ENCODE results near the gene LINGO4. TPM values are rescaled to one million over a fixed set of nuclear protein-coding genes. Genes with fewer than 3 reads are reported as not detected.

Gene LINGO4
- total and polyA plus RNA-seq, 2 of the 13 experiments (the other 11 are each of a cell fraction or from before 2014, with no cell fraction given), result 0.02 to 0.05 TPM

DNA sequence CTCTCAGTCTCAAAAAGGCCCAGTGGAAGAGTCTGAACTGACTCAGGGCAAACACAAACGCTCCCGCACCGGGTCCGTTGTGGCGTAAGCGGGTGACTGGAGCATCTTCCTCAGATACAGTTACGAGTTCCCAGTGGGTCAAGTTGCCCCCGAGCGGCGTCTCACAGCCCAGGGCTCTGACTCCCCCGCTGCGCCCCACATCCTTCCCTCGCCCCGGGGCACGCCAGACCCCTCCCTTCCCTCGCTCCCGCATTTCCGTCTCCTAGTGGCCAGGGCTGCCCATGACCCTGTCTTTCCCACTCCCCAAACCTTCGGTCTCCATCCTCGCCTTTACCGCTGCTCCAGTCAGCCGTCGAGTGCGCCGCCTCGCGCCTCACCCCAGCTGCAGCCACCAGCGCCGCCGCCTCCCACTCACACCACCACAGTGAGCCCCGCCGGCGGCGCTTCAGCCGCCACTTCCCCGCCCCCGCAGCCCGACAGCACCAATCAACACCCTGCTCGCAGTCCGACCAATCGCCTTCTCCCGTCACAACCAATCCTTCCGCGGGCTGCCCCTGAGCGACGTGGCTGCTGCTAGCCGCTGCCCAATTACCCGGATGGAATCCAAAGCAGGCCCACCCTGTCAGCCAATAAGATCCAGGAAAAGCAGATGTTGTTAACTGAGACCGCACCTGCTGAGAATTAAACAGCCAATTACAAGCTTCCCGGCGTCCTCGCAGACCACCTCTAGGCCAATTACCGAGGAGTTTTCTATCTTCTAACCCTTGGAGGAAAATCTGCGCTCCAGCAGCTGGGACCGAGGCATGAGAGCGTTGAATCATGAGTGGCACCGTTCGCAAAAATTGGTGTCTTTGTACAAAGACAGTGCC, 14.9 kb downstream of the LINGO4 start, which contains the start of gene TDRKH (continued):
- peak; percentile 78 for TF ChIP-seq GFI1 (CRISPR knock-in tag; IDR thresholded peaks at IDR 0.05; ENCODE audit: borderline replicate concordance)
- TF ChIP-seq ZNF180 (CRISPR knock-in tag; IDR thresholded peaks at IDR 0.05; ENCODE audit: borderline replicate concordance, low read depth), result no peak
- TF ChIP-seq YEATS2 (CRISPR knock-in tag; IDR thresholded peaks at IDR 0.05; ENCODE audit: borderline replicate concordance), result peak; percentile 60
- TF ChIP-seq, protein P1, sequence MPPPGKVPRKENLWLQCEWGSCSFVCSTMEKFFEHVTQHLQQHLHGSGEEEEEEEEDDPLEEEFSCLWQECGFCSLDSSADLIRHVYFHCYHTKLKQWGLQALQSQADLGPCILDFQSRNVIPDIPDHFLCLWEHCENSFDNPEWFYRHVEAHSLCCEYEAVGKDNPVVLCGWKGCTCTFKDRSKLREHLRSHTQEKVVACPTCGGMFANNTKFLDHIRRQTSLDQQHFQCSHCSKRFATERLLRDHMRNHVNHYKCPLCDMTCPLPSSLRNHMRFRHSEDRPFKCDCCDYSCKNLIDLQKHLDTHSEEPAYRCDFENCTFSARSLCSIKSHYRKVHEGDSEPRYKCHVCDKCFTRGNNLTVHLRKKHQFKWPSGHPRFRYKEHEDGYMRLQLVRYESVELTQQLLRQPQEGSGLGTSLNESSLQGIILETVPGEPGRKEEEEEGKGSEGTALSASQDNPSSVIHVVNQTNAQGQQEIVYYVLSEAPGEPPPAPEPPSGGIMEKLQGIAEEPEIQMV (CRISPR knock-in tag; IDR thresholded peaks at IDR 0.05; ENCODE audit: low read depth), result no peak
- TF ChIP-seq TBX2 (CRISPR knock-in tag; IDR thresholded peaks at IDR 0.05; ENCODE audit: borderline replicate concordance), result peak; percentile 88
- TF ChIP-seq, protein P2, sequence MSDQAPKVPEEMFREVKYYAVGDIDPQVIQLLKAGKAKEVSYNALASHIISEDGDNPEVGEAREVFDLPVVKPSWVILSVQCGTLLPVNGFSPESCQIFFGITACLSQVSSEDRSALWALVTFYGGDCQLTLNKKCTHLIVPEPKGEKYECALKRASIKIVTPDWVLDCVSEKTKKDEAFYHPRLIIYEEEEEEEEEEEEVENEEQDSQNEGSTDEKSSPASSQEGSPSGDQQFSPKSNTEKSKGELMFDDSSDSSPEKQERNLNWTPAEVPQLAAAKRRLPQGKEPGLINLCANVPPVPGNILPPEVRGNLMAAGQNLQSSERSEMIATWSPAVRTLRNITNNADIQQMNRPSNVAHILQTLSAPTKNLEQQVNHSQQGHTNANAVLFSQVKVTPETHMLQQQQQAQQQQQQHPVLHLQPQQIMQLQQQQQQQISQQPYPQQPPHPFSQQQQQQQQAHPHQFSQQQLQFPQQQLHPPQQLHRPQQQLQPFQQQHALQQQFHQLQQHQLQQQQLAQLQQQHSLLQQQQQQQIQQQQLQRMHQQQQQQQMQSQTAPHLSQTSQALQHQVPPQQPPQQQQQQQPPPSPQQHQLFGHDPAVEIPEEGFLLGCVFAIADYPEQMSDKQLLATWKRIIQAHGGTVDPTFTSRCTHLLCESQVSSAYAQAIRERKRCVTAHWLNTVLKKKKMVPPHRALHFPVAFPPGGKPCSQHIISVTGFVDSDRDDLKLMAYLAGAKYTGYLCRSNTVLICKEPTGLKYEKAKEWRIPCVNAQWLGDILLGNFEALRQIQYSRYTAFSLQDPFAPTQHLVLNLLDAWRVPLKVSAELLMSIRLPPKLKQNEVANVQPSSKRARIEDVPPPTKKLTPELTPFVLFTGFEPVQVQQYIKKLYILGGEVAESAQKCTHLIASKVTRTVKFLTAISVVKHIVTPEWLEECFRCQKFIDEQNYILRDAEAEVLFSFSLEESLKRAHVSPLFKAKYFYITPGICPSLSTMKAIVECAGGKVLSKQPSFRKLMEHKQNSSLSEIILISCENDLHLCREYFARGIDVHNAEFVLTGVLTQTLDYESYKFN (CRISPR knock-in tag; conservative IDR thresholded peaks at IDR 0.05), result no peak
- peak; percentile 81 for TF ChIP-seq ZNF350 (CRISPR knock-in tag; IDR thresholded peaks at IDR 0.05; ENCODE audit: borderline replicate concordance, low read depth)
- TF ChIP-seq MATR3 (CRISPR knock-in tag; IDR thresholded peaks at IDR 0.05), result no peak
- 0 out of 2 replicates have a peak, but pooled peaks have one; percentile 59 for TF ChIP-seq ZNF570 (CRISPR knock-in tag; IDR thresholded peaks at IDR 0.05; ENCODE audit: borderline replicate concordance)
- 0 out of 2 replicates have a peak, but pooled peaks have one; percentile 41 for TF ChIP-seq RXRB (CRISPR knock-in tag; IDR thresholded peaks at IDR 0.05; ENCODE audit: borderline replicate concordance)
- TF ChIP-seq NCOA1 (CRISPR knock-in tag; IDR thresholded peaks at IDR 0.05), result no peak
- TF ChIP-seq HNRNPUL1 (IDR thresholded peaks at IDR 0.05; ENCODE audit: low read depth, low read length), result no peak
- TF ChIP-seq, protein P3, sequence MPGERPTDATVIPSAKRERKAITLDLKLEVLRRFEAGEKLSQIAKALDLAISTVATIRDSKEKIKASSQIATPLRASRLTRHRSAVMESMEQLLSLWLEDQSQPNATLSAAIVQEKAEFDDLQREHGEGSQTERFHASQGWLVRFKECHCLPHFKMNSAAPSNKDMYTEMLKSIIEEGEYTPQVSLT (CRISPR knock-in tag; IDR thresholded peaks at IDR 0.05; ENCODE audit: borderline replicate concordance, low read depth), result no peak
- TF ChIP-seq NR2F6 (IDR thresholded peaks at IDR 0.05), result no peak
- no peak for TF ChIP-seq NR2F6 (CRISPR knock-in tag; IDR thresholded peaks at IDR 0.05)
- peak; percentile 61; the same call in 1 of the 2 replicates for TF ChIP-seq TARDBP (CRISPR knock-in tag; IDR thresholded peaks at IDR 0.05)
- TF ChIP-seq ZNF674 (CRISPR knock-in tag; IDR thresholded peaks at IDR 0.05; ENCODE audit: low read depth), result 0 out of 2 replicates have a peak, but pooled peaks have one; percentile 67
- no peak for TF ChIP-seq ZNF468 (CRISPR knock-in tag; IDR thresholded peaks at IDR 0.05)
- TF ChIP-seq KDM5A (IDR thresholded peaks at IDR 0.05; ENCODE audit: borderline replicate concordance, low read length), result no peak; the same call in 1 of the 2 replicates
- TF ChIP-seq ZFP62 (CRISPR knock-in tag; IDR thresholded peaks at IDR 0.05), result no peak
- no peak for TF ChIP-seq SMARCE1 (IDR thresholded peaks at IDR 0.05; ENCODE audit: borderline replicate concordance)
- TF ChIP-seq AHR (CRISPR knock-in tag; IDR thresholded peaks at IDR 0.05), result peak; percentile 72; the same call in 1 of the 2 replicates
- peak; percentile 58; the same call in 1 of the 2 replicates for TF ChIP-seq RXRA (CRISPR knock-in tag; IDR thresholded peaks at IDR 0.05)
- TF ChIP-seq, protein P4, sequence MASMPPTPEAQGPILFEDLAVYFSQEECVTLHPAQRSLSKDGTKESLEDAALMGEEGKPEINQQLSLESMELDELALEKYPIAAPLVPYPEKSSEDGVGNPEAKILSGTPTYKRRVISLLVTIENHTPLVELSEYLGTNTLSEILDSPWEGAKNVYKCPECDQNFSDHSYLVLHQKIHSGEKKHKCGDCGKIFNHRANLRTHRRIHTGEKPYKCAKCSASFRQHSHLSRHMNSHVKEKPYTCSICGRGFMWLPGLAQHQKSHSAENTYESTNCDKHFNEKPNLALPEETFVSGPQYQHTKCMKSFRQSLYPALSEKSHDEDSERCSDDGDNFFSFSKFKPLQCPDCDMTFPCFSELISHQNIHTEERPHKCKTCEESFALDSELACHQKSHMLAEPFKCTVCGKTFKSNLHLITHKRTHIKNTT (CRISPR knock-in tag; IDR thresholded peaks at IDR 0.05), result no peak

Data from HepG2 (cell line).